A549 treated with CpdA at 1 μM for 4 hours (cell line): ENCODE results near the gene TMEM242. TPM values are rescaled to one million over a fixed set of nuclear protein-coding genes. Genes with fewer than 3 reads are reported as not detected.

ENCODE experiments used
- total RNA-seq: library from RNA; stranded (reverse); fragments of 200-300 nt; extraction: Qiagen RNA extraction; gene quantifications from 5 replicates; pipeline ENCODE4 v1.2.3, GENCODE V29; 2022; ENCODE audit warnings: low read depth

Gene TMEM242
- total RNA-seq, result 6.4 to 7.7 TPM (median 6.7 TPM) in 5 replicates

DNA sequence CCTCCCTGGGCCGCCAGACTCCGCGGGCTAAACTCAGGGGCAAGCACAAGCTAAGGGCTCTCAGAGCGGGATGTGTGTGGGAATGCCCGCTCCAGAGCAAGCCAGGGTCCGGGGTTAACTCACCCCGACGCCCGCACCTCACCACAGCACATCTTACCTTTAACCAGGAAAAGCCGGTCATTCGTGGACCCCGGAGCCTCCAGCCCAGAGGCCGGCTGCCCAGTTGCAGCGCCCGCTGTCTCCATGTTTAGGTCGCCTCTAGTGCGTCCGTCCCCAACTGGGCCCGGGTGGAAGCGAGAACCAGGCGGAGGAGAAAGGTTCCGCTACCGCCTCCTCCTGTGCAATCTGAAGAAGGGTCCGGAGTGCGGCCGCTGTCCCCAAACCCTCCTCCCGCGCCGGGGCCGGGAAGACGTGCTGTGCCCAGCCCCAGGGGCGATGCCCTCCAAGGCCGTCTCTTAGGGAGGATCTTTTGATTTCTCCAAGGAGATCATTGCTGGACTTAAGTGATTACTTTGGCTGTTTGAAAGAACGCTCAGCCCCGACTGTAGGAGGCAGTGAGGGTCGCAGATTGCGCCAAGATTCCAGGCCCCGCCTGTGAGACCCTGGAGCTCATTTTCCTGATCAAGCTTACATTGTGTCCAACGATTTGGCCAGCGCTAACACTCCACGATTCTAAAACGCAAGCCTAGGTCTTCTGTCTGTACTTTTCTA, at the start of gene TMEM242:
Gene TMEM242, minus strand, starts transcription at position 265 of the 711 bp plus-strand sequence. Its CDS starts 20 bp downstream, at position 245.

Other genes with a start within 250 kb of the TMEM242 start
- gene ZDHHC14, start 57.7 kb upstream of the TMEM242 start, total RNA-seq, result 2.2 to 4.0 TPM (median 3.4 TPM) in 5 replicates